Measurements from ENCODE around the gene LRRC49.

DNA sequence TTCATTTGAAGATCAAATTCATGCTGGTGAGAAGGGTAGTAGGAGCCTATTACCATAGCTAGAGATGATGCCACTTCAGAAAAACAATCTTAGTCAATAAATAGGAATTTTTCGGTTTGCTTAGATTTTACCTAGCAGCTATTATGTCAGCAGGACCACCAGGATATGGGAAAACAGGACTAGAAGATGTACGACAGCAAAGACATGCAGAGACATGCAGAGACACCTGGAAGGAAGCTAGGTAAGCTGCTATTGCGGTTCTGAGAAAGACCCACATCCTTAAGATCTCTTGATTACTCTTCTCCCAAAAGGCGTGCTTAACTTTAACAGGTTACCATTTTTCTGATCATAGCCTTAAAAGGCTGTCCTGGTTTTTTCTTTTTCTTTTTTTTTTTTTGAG, 157.8 kb downstream of the LRRC49 start:
- no peak for TF ChIP-seq POLR2AphosphoS5 (IDR thresholded peaks at IDR 0.05; ENCODE audit: low read depth, low read length)
- no peak for TF ChIP-seq POLR2A (IDR thresholded peaks at IDR 0.05; ENCODE audit: low read depth, low read length)
